K562 (cell line): ENCODE measurements around the gene HPSE2.

Experiments used
- BRF1 ChIP-seq: IDR thresholded peaks from 3 replicates; pipeline ENCODE4 v1.6.1; 2011; ENCODE audit warnings: borderline replicate concordance, mild to moderate bottlenecking; ENCODE audit not compliant: insufficient read length; ENCODE audit errors: extremely low read depth
- CBFA2T3 ChIP-seq: fragments of 450-650 bp; IDR thresholded peaks from 2 replicates; pipeline ENCODE4 v1.6.1; 2017
- PRMT5 ChIP-seq: sonication (generic); formaldehyde crosslinking; IDR thresholded peaks from 2 replicates; pipeline ENCODE4 v1.5.0; 2020; ENCODE audit warnings: missing genetic modification reagents
- PTBP1 ChIP-seq: fragments of 200-400 bp; formaldehyde crosslinking; IDR thresholded peaks from 2 replicates; pipeline ENCODE4 v1.6.1; 2017; ENCODE audit warnings: low read depth, low read length
- RBM39 ChIP-seq: fragments of 200-400 bp; formaldehyde crosslinking; optimal IDR thresholded peaks from 2 replicates; pipeline ENCODE3; 2018; ENCODE audit warnings: low read depth, low read length
- RCOR1 ChIP-seq, 2 experiments: IDR thresholded peaks; 2 replicates each; pipeline ENCODE4 v1.6.1; 2012; ENCODE audit warnings: low read depth in 2 of 2, low read length in 2 of 2, borderline replicate concordance in 1 of 2, improper control_type of control experiment in 1 of 2
- SMC3 ChIP-seq: conservative IDR thresholded peaks from 2 replicates; pipeline ENCODE4 v1.6.1; 2011; ENCODE audit warnings: low read depth, low read length, improper control_type of control experiment; ENCODE audit not compliant: insufficient read depth
- TAF1 ChIP-seq: IDR thresholded peaks from 2 replicates; pipeline ENCODE4 v1.6.1; 2011; ENCODE audit warnings: mild to moderate bottlenecking, low read length, moderate library complexity; ENCODE audit not compliant: insufficient read depth, control insufficient read depth, severe bottlenecking; ENCODE audit errors: extremely low read depth
- ZNF121 ChIP-seq: sonication (generic); formaldehyde crosslinking; conservative IDR thresholded peaks from 2 replicates; pipeline ENCODE4 v1.8.0; 2022; ENCODE audit warnings: missing genetic modification reagents
- ZNF134 ChIP-seq: fragments of 250-450 bp; sonication (Bioruptor Pico); conservative IDR thresholded peaks from 2 replicates; pipeline ENCODE4 v1.4.0; 2020
- TF ChIP-seq, protein P1 (sequence below): fragments of 450-650 bp; conservative IDR thresholded peaks from 2 replicates; pipeline ENCODE4 v1.6.1; 2016; ENCODE audit warnings: missing genetic modification characterization, low read depth, mild to moderate bottlenecking, missing compliant biosample characterization, moderate library complexity
- TF ChIP-seq, protein P2 (sequence below), 2 experiments: IDR thresholded peaks in 1 of 2; conservative IDR thresholded peaks in 1 of 2; 2 replicates each; pipeline ENCODE4 v1.6.1; 2016; ENCODE audit warnings: low read depth in 2 of 2, mild to moderate bottlenecking in 1 of 2, missing compliant biosample characterization in 1 of 2, missing genetic modification characterization in 1 of 2, moderate library complexity in 1 of 2
- TF ChIP-seq, protein P3 (sequence below), 3 experiments: IDR thresholded peaks in 2 of 3; conservative IDR thresholded peaks in 1 of 3; 2 replicates each; pipeline ENCODE4 v1.5.1; 2011 to 2012; ENCODE audit warnings: low read length in 3 of 3, mild to moderate bottlenecking in 3 of 3, control low read depth in 2 of 3, improper control_type of control experiment in 1 of 3, inconsistent platforms in 1 of 3, low read depth in 1 of 3, mixed read lengths in 1 of 3, moderate library complexity in 1 of 3; ENCODE audit not compliant: insufficient read depth in 2 of 3

DNA sequence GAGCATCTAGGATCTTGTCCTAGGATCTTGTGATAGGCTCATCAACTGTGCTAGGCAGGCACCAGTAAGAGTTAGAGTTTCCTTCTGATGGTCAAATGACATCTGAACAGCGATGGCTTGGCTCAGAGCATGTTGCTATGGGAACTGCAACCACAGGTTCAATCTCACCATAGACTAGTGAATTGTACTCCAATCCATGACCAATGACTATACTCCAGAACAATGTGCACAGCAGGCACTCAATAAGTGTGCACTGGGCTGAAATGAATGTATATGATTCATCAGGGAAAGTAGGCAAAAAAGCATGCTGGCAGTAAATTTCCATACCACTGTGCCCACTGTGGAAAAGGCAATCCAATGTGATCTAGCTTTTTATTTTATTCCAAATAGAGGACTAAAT, 625.4 kb downstream of the HPSE2 start:
- TF ChIP-seq BRF1 (no peak), ZNF121 (CRISPR knock-in tag) (no peak), TAF1 (no peak), RBM39 (no peak), ZNF134 (CRISPR knock-in tag) (no peak), SMC3 (no peak), PRMT5 (CRISPR knock-in tag) (no peak), PTBP1 (no peak), CBFA2T3 (no peak), RCOR1 (IDR thresholded peaks at IDR 0.05; ENCODE audit: borderline replicate concordance in 1 of 2, low read depth in 2 of 2, low read length in 2 of 2) (no peak)
- TF ChIP-seq, protein P1, sequence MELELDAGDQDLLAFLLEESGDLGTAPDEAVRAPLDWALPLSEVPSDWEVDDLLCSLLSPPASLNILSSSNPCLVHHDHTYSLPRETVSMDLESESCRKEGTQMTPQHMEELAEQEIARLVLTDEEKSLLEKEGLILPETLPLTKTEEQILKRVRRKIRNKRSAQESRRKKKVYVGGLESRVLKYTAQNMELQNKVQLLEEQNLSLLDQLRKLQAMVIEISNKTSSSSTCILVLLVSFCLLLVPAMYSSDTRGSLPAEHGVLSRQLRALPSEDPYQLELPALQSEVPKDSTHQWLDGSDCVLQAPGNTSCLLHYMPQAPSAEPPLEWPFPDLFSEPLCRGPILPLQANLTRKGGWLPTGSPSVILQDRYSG (tag) = no peak
- TF ChIP-seq, protein P2, sequence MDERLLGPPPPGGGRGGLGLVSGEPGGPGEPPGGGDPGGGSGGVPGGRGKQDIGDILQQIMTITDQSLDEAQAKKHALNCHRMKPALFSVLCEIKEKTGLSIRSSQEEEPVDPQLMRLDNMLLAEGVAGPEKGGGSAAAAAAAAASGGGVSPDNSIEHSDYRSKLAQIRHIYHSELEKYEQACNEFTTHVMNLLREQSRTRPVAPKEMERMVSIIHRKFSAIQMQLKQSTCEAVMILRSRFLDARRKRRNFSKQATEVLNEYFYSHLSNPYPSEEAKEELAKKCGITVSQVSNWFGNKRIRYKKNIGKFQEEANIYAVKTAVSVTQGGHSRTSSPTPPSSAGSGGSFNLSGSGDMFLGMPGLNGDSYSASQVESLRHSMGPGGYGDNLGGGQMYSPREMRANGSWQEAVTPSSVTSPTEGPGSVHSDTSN (CRISPR knock-in tag; IDR thresholded peaks at IDR 0.05; ENCODE audit: low read depth) = no peak
- TF ChIP-seq, protein P2 (tag; conservative IDR thresholded peaks at IDR 0.05; ENCODE audit: low read depth) = no peak
- TF ChIP-seq, protein P3, sequence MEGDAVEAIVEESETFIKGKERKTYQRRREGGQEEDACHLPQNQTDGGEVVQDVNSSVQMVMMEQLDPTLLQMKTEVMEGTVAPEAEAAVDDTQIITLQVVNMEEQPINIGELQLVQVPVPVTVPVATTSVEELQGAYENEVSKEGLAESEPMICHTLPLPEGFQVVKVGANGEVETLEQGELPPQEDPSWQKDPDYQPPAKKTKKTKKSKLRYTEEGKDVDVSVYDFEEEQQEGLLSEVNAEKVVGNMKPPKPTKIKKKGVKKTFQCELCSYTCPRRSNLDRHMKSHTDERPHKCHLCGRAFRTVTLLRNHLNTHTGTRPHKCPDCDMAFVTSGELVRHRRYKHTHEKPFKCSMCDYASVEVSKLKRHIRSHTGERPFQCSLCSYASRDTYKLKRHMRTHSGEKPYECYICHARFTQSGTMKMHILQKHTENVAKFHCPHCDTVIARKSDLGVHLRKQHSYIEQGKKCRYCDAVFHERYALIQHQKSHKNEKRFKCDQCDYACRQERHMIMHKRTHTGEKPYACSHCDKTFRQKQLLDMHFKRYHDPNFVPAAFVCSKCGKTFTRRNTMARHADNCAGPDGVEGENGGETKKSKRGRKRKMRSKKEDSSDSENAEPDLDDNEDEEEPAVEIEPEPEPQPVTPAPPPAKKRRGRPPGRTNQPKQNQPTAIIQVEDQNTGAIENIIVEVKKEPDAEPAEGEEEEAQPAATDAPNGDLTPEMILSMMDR (IDR thresholded peaks at IDR 0.05 in 2 of 3, conservative IDR thresholded peaks at IDR 0.05 in 1 of 3; ENCODE audit: insufficient read depth in 2 of 3, low read depth in 1 of 3, low read length in 3 of 3) = no peak
